GM12878 (cell line): ENCODE results near the gene HAPSTR1. TPM values are rescaled to one million over a fixed set of nuclear protein-coding genes. Genes with fewer than 3 reads are reported as not detected.

Experiments
- ATAC-seq: fragments of 200-7000 bp; cut with Tn5 transposase; 3 replicates; pipeline ENCODE4 v1.9.1; 2020; ENCODE audit warnings: mild to moderate bottlenecking, moderate library complexity
- Bru-seq: library from RNA; stranded (reverse); fragments of 400-500 nt; gene quantifications from one replicate; lab custom pipeline; 2021; lab: Mats Ljungman, UMichigan
- BruChase-seq, 2 experiments: library from RNA; stranded (reverse); fragments of 400-500 nt; gene quantifications; one replicate each; lab custom pipeline; 2021; lab: Mats Ljungman, UMichigan
- BruUV-seq: library from RNA; stranded (reverse); fragments of 400-500 nt; replicated peaks from 2 replicates; lab custom pipeline; 2021; lab: Mats Ljungman, UMichigan
- CTCF ChIA-PET: fragments of 300-600 bp; sonication (Branson Sonifier 250); formaldehyde crosslinking; extraction: SDS; loops from one replicate; lab custom pipeline; 2021; ENCODE audit warnings: inconsistent platforms; lab: Yijun Ruan, JAX
- POLR2A ChIA-PET: fragments of 350-600 bp; formaldehyde crosslinking; extraction: SDS; loops from one replicate; lab custom pipeline; 2021; ENCODE audit warnings: inconsistent platforms; lab: Charles Lee
- RAD21 ChIA-PET: fragments of 300-600 bp; sonication (Branson Sonifier 250); formaldehyde crosslinking; loops from one replicate; lab custom pipeline; 2023; ENCODE audit warnings: antibody characterized with exemption; ENCODE audit not compliant: unreplicated experiment; lab: Charles Lee
- SMC1A ChIA-PET: fragments of 300-600 bp; sonication (Branson Sonifier 250); formaldehyde crosslinking; loops from one replicate; lab custom pipeline; 2023; ENCODE audit not compliant: unreplicated experiment, uncharacterized antibody; lab: Charles Lee
- DNase-seq: peaks from one replicate; pipeline ENCODE4 v3.0.0-alpha.2; 2011; ENCODE audit warnings: low read depth, low spot score
- FAIRE-seq: peaks from 3 replicates; lab custom pipeline; 2011; peaks lifted over from hg19 to GRCh38; lab: Jason Lieb, UNC
- H2AFZ ChIP-seq: 2 replicates; pipeline ENCODE4 v1.6.0; 2011; ENCODE audit warnings: low read depth, low read length, control low read depth; ENCODE audit not compliant: control insufficient read depth
- H3K27ac ChIP-seq: 2 replicates; pipeline ENCODE4 v1.5.1; 2011; ENCODE audit warnings: control low read depth; ENCODE audit not compliant: control insufficient read depth, insufficient read depth
- H3K27me3 ChIP-seq, 2 experiments: replicated peaks in 1 of 2; 2 replicates each; pipeline versions ENCODE4 v1.6.0 to v1.6.1; 2011; ENCODE audit warnings: low read length in 1 of 2; ENCODE audit not compliant: control insufficient read depth in 2 of 2, insufficient read depth in 2 of 2
- H3K36me3 ChIP-seq, 2 experiments: 2 replicates each; pipeline ENCODE4 v1.5.1; 2011; ENCODE audit warnings: low read length in 1 of 2; ENCODE audit not compliant: control insufficient read depth in 2 of 2, insufficient read depth in 2 of 2
- H3K4me1 ChIP-seq: 2 replicates; pipeline ENCODE4 v1.6.1; 2011; ENCODE audit warnings: mild to moderate bottlenecking, low read length, moderate library complexity, mixed read lengths; ENCODE audit not compliant: control insufficient read depth, insufficient read depth
- H3K4me2 ChIP-seq: 2 replicates; pipeline ENCODE4 v1.6.0; 2011; ENCODE audit warnings: control low read depth; ENCODE audit not compliant: control insufficient read depth, insufficient read depth
- H3K4me3 ChIP-seq: fragments of 200-600 bp; sonication (generic); 2 replicates; pipeline ENCODE4 v1.5.1; 2016
- H3K79me2 ChIP-seq: 2 replicates; pipeline ENCODE4 v1.6.0; 2011; ENCODE audit warnings: low read length; ENCODE audit not compliant: control insufficient read depth, insufficient read depth
- H3K9ac ChIP-seq: 2 replicates; pipeline ENCODE4 v1.8.0; 2011; ENCODE audit warnings: low read length, control low read depth, mixed read lengths; ENCODE audit not compliant: control insufficient read depth, insufficient read depth
- H3K9me3 ChIP-seq: replicated peaks from 3 replicates; pipeline ENCODE4 v1.5.1; 2011; ENCODE audit warnings: mild to moderate bottlenecking, low read length; ENCODE audit not compliant: control insufficient read depth, insufficient read depth
- H4K20me1 ChIP-seq: 2 replicates; pipeline ENCODE4 v1.6.0; 2011; ENCODE audit not compliant: control insufficient read depth, insufficient read depth
- ATF7 ChIP-seq: fragments of 450-650 bp; IDR thresholded peaks from 2 replicates; pipeline ENCODE4 v1.6.1; 2016; ENCODE audit warnings: low read depth, mild to moderate bottlenecking
- CTCF ChIP-seq, 3 experiments: IDR thresholded peaks in 2 of 3; conservative IDR thresholded peaks in 1 of 3; 2 replicates each; pipeline ENCODE4 v1.5.1; 2011; ENCODE audit warnings: low read depth in 3 of 3, low read length in 3 of 3, mild to moderate bottlenecking in 3 of 3, control low read depth in 2 of 3, moderate library complexity in 2 of 3, inconsistent platforms in 1 of 3, mixed read lengths in 1 of 3; ENCODE audit not compliant: control insufficient read depth in 2 of 3, insufficient read depth in 1 of 3; ENCODE audit errors: extremely low read depth in 1 of 3
- EZH2 ChIP-seq: IDR thresholded peaks from 2 replicates; pipeline ENCODE4 v1.6.1; 2012; ENCODE audit warnings: low read depth, mild to moderate bottlenecking, control low read depth, inconsistent platforms, low read length, borderline replicate concordance; ENCODE audit not compliant: control insufficient read depth
- HDGF ChIP-seq: fragments of 450-650 bp; IDR thresholded peaks from 2 replicates; pipeline ENCODE4 v1.6.1; 2016; ENCODE audit warnings: antibody characterized with exemption
- IKZF1 ChIP-seq: fragments of 450-650 bp; conservative IDR thresholded peaks from 2 replicates; pipeline ENCODE4 v1.6.1; 2017; ENCODE audit warnings: antibody characterized with exemption, mild to moderate bottlenecking
- IRF4 ChIP-seq: IDR thresholded peaks from 2 replicates; pipeline ENCODE4 v1.6.1; 2011; ENCODE audit warnings: low read depth, low read length
- MTA3 ChIP-seq: IDR thresholded peaks from 2 replicates; pipeline ENCODE4 v1.6.1; 2012; ENCODE audit warnings: low read length, inconsistent platforms, borderline replicate concordance
- ZNF24 ChIP-seq: fragments of 450-650 bp; IDR thresholded peaks from 2 replicates; pipeline ENCODE4 v1.6.1; 2017; ENCODE audit warnings: antibody characterized with exemption, mild to moderate bottlenecking
- ZSCAN29 ChIP-seq: fragments of 450-650 bp; IDR thresholded peaks from 2 replicates; pipeline ENCODE4 v1.6.1; 2017; ENCODE audit warnings: mild to moderate bottlenecking, moderate library complexity
- WGBS: methylation state at CpG from one replicate; pipeline ENCODE4 v1.1.6; 2016; ENCODE audit warnings: low lambda C conversion rate; ENCODE audit not compliant: insufficient replicate concordance, insufficient coverage; ENCODE audit errors: missing lambda C conversion rate; 5-methylcytosine and 5-hydroxymethylcytosine counted together
- in situ Hi-C: fragments of 300-500 bp; cut with MboI; formaldehyde crosslinking; loops from 9 replicates; pipeline ENCODE4 v1.14.3; 2018; ENCODE audit warnings: mixed read lengths
- intact Hi-C: fragments of 100-400 bp; cut with micrococcal nuclease; formaldehyde crosslinking; loops from one replicate; pipeline ENCODE4 v1.14.2; 2022; ENCODE audit not compliant: unreplicated experiment
- long read RNA-seq, 2 experiments: library from polyadenylated mRNA; unstranded; transcript quantifications; one replicate each; pipeline ENCODE4 v2.0.0, GENCODE V29; 2019 to 2020
- polyA minus RNA-seq, 3 experiments: library from RNA; depleted of rRNA, polyadenylated mRNA; stranded (reverse); fragments of >200 nt; gene quantifications; 2 replicates each; pipeline ENCODE4 v1.2.3, GENCODE V29; 2011
- polyA plus RNA-seq, 11 experiments: library from polyadenylated mRNA; depleted of rRNA in 4 of 11; unstranded in 6 of 11; stranded (reverse) in 5 of 11; fragments of >200 nt; fragmentation: Nextera tagmentation in 4 of 11; fragmentation: Illumina TruSeq in 1 of 11; extraction: Ambion mirVana in 4 of 11; extraction: Trizol in 1 of 11; gene quantifications; 1 replicate in 1 of 11; 2 replicates in 10 of 11; pipeline versions ENCODE4 v1.2.1 to v1.2.3, GENCODE V29; 2011 to 2016; ENCODE audit warnings: inconsistent platforms in 2 of 11, missing spikeins in 2 of 11, low read depth in 1 of 11
- total RNA-seq, 4 experiments: library from RNA; depleted of rRNA in 3 of 4; stranded (reverse); fragments of >200 nt in 3 of 4; fragmentation: Illumina TruSeq in 1 of 4; extraction: Trizol in 1 of 4; gene quantifications; 2 replicates each; pipeline versions ENCODE4 v1.2.1 to v1.2.3, GENCODE V29; 2013 to 2021
- TF ChIP-seq, protein P1 (sequence below): fragments of 450-650 bp; IDR thresholded peaks from 2 replicates; pipeline ENCODE4 v1.6.1; 2017; ENCODE audit warnings: borderline replicate concordance
- TF ChIP-seq, protein P2 (sequence below): fragments of 450-650 bp; IDR thresholded peaks from 2 replicates; pipeline ENCODE4 v1.6.1; 2018; ENCODE audit warnings: mild to moderate bottlenecking, low read depth, moderate library complexity; ENCODE audit not compliant: partially characterized antibody

HAPSTR1 gene
- 114 and 120 TPM in 2 replicates for total RNA-seq (2013; cell fraction: nucleolus; rRNA removed)
- total RNA-seq (2014; rRNA removed) (37.5 and 43.6 TPM in 2 replicates), total RNA-seq (2014; rRNA removed; fragmentation: Illumina TruSeq; extraction: Trizol) (36.4 and 37.2 TPM in 2 replicates), total RNA-seq (2021) (50.3 and 52.5 TPM in 2 replicates), polyA plus RNA-seq (2011; rRNA removed) (32.5 and 43.1 TPM in 2 replicates), polyA plus RNA-seq (2014; fragmentation: Illumina TruSeq; extraction: Trizol) (22.7 and 25.4 TPM in 2 replicates), polyA plus RNA-seq (2014; fragmentation: Nextera tagmentation; extraction: Ambion mirVana) (10 to 100 TPM in 1 of 2 experiments, 1 to 10 TPM in 1; 8.7 to 12.5 TPM), polyA plus RNA-seq (2014; rRNA removed) (21.7 and 23.5 TPM in 2 replicates), polyA plus RNA-seq (2016; fragmentation: Nextera tagmentation; extraction: Ambion mirVana) (10 to 100 TPM; 10.3 to 11.7 TPM), polyA minus RNA-seq (2011; rRNA and poly(A)+ RNA removed) (43.4 and 59.5 TPM in 2 replicates), Bru-seq, nascent RNA (percentile 98 among the genes with signal in this experiment), BruChase-seq, experiment 1, labeled RNA remaining after a 6-hour chase (percentile 98 among the genes with signal in this experiment), BruChase-seq, experiment 2, labeled RNA remaining after a 2-hour chase (percentile 99 among the genes with signal in this experiment)
- polyA plus RNA-seq (2011; ENCODE audit: low read depth): 15.6 TPM
- 13.9 and 20.3 TPM in 2 replicates for polyA plus RNA-seq (2011; cell fraction: cytosol; rRNA removed)
- polyA plus RNA-seq (2011; cell fraction: nucleus; rRNA removed): 15.3 and 17.4 TPM in 2 replicates
- polyA plus RNA-seq (2012): 19.7 TPM in 2 replicates
- 19.5 and 23.3 TPM in 2 replicates for polyA minus RNA-seq (2011; cell fraction: cytosol; rRNA and poly(A)+ RNA removed)
- polyA minus RNA-seq (2011; cell fraction: nucleus; rRNA and poly(A)+ RNA removed): 13.7 and 22.6 TPM in 2 replicates
- long read RNA-seq, experiment 1, partial matches to known transcripts: 1 of 1 reads
- long read RNA-seq, experiment 1, other reads (novel, unspliced or antisense): 0 of 1 reads
- long read RNA-seq, experiment 2, partial matches to known transcripts: 3 of 19 reads
- long read RNA-seq, experiment 2, other reads (novel, unspliced or antisense): 16 of 19 reads

GRCh38 chr16:9090960-9091866 is at the start of gene HAPSTR1:
Gene HAPSTR1, plus strand, starts transcription at chr16:9091644. Its CDS starts 401 bp downstream, at chr16:9092045.
- no peaks in the 10 kb centered on the region for H3K27me3 ChIP-seq
- in situ Hi-C loops: no loop called here
- BruUV-seq: no TSS peak
- H4K20me1 ChIP-seq: peaks cover 9% of the 10 kb centered on the region
- peak; percentile 99 for DNase-seq
- peak within 1 kb of the TSS; percentile 90 for H3K27ac ChIP-seq
- no peaks in the 10 kb centered on the region for H3K36me3 ChIP-seq
- peak; percentile 100 for FAIRE-seq
- intact Hi-C loops: loop anchor here (1.0 to 5.0 kb wide), 4 partner anchors 44 to 294 kb away; partner anchors contain the start of genes PMM2, TMEM186 and USP7
- H3K4me2 ChIP-seq: peak within 1 kb of the TSS; percentile 91
- ATAC-seq: peak; percentile 93
- peaks cover 56% of the 10 kb centered on the region for H3K79me2 ChIP-seq
- ChIA-PET SMC1A (interaction anchor here (0.7 to 1.9 kb wide), 4 partner anchors 11 to 36 kb away, joined by 3 to 9 read pairs (median 3); no protein-coding TSS in a partner anchor), RAD21 (interaction anchor here (0.6 to 3.0 kb wide), 15 partner anchors 8 to 823 kb away, joined by 3 to 15 read pairs (median 5); partner anchors contain the start of gene CARHSP1), CTCF (interaction anchor here (1.0 to 2.5 kb wide), 4 partner anchors 12 to 200 kb away, joined by 3 to 8 read pairs (median 3); no protein-coding TSS in a partner anchor), POLR2A (interaction anchor here (0.5 to 2.4 kb wide), 14 partner anchors 9 to 1424 kb away, joined by 3 to 8 read pairs (median 4); partner anchors contain the start of gene CARHSP1)
- peaks cover 6% of the 10 kb centered on the region for H3K4me1 ChIP-seq
- H3K9me3 ChIP-seq: no peaks in the 10 kb centered on the region
- peak within 1 kb of the TSS; percentile 81 for H3K4me3 ChIP-seq
- peak within 1 kb of the TSS; percentile 84 for H2AFZ ChIP-seq
- WGBS: 2% methylated on average over 48 of the region's 79 CpGs
- peak within 1 kb of the TSS; percentile 94 for H3K9ac ChIP-seq
- TF ChIP-seq ZNF24: no peak
- TF ChIP-seq ATF7: peak; percentile 90
- TF ChIP-seq EZH2: no peak
- TF ChIP-seq, protein P1, sequence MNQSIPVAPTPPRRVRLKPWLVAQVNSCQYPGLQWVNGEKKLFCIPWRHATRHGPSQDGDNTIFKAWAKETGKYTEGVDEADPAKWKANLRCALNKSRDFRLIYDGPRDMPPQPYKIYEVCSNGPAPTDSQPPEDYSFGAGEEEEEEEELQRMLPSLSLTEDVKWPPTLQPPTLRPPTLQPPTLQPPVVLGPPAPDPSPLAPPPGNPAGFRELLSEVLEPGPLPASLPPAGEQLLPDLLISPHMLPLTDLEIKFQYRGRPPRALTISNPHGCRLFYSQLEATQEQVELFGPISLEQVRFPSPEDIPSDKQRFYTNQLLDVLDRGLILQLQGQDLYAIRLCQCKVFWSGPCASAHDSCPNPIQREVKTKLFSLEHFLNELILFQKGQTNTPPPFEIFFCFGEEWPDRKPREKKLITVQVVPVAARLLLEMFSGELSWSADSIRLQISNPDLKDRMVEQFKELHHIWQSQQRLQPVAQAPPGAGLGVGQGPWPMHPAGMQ: no peak
- TF ChIP-seq ZSCAN29: no peak
- no peak for TF ChIP-seq IKZF1
- 0 out of 2 replicates have a peak, but pooled peaks have one; percentile 60 for TF ChIP-seq HDGF
- no peak for TF ChIP-seq IRF4
- no peak for TF ChIP-seq MTA3
- TF ChIP-seq, protein P2, sequence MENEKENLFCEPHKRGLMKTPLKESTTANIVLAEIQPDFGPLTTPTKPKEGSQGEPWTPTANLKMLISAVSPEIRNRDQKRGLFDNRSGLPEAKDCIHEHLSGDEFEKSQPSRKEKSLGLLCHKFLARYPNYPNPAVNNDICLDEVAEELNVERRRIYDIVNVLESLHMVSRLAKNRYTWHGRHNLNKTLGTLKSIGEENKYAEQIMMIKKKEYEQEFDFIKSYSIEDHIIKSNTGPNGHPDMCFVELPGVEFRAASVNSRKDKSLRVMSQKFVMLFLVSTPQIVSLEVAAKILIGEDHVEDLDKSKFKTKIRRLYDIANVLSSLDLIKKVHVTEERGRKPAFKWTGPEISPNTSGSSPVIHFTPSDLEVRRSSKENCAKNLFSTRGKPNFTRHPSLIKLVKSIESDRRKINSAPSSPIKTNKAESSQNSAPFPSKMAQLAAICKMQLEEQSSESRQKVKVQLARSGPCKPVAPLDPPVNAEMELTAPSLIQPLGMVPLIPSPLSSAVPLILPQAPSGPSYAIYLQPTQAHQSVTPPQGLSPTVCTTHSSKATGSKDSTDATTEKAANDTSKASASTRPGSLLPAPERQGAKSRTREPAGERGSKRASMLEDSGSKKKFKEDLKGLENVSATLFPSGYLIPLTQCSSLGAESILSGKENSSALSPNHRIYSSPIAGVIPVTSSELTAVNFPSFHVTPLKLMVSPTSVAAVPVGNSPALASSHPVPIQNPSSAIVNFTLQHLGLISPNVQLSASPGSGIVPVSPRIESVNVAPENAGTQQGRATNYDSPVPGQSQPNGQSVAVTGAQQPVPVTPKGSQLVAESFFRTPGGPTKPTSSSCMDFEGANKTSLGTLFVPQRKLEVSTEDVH: no peak
- TF ChIP-seq CTCF (IDR thresholded peaks at IDR 0.05 in 2 of 3, conservative IDR thresholded peaks at IDR 0.05 in 1 of 3; ENCODE audit: control insufficient read depth in 2 of 3, extremely low read depth in 1 of 3, insufficient read depth in 1 of 3, low read depth in 3 of 3, low read length in 3 of 3): no peak
